Cerebellar nuclear complex (tissue), 1 donor: ENCODE data around the gene CGB1.
A peak's percentile ranks its signal among the peaks of the same experiment; 100 is the strongest.

Experiments
- DNase-seq, 2 experiments: peaks; one replicate each; lab custom pipeline; 2025; lab: John Stamatoyannopoulos, UW

Gene CGB1

GRCh38 chr19:48993175-48994034 is 43.3 kb downstream of the CGB1 start, which contains the start of the genes GYS1 and RUVBL2:
GYS1 (minus strand) TSS chr19:48993309; CDS start chr19:48993112, 197 bp downstream.
RUVBL2 (plus strand) TSS chr19:48993887; CDS start chr19:48993912, 25 bp downstream.
- DNase-seq, result peak; percentile 97 to 99

GRCh38 chr19:48992581-48993174 is 44.0 kb downstream of the CGB1 start:
- no peak for DNase-seq

- DNase-seq, result no peak
These were observed 44.7 kb downstream of the CGB1 start for GRCh38 chr19:48991873-48992580.

GRCh38 chr19:48991011-48991609 is 45.6 kb downstream of the CGB1 start:
- DNase-seq, result no peak

- no peak for DNase-seq
These were observed 46.3 kb downstream of the CGB1 start for GRCh38 chr19:48990400-48990799.

GRCh38 chr19:48989701-48990291 is 46.9 kb downstream of the CGB1 start:
- DNase-seq, result no peak

DNA sequence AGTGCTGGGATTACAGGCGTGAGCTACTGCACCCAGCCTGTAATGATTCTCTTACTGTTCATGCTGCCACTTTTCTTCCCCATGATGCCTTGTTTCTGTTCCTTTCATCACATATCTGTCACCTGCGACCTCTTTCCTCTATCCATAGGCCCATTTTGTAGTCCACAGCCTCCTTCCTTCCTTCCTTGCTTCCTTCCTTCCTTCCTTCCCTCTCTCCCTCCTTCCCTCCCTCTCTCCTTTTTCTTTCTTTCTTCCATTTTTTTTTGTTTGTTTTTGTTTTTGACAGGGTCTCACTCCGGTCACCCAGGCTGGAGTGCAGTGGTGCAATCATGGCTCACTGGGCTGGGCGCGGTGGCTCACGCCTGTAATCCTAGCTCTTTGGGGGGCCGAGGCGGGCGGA is 47.8 kb downstream of the CGB1 start:
- DNase-seq, result no peak

GRCh38 chr19:48988286-48988685 is 48.4 kb downstream of the CGB1 start:
- DNase-seq, result no peak

DNA sequence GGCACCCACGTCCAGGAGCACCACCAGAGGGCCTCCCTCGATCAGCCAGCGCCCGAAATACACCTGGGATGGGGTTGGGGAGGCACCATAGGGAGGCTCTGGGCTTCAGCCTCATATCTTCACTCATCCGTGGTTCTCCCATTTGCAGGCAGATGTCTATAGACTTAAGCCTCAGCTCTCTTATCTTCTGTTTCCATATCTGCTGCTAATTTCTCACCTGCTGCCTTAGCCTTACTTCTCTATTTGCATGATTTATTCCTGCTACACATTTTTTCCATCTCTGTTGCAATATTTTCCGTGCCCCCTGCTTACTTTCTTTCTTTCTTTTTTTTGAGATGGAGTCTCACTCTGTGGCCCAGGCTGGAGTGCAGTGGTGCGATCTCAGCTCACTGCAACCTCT is 49.4 kb downstream of the CGB1 start:
- no peak for DNase-seq

DNA sequence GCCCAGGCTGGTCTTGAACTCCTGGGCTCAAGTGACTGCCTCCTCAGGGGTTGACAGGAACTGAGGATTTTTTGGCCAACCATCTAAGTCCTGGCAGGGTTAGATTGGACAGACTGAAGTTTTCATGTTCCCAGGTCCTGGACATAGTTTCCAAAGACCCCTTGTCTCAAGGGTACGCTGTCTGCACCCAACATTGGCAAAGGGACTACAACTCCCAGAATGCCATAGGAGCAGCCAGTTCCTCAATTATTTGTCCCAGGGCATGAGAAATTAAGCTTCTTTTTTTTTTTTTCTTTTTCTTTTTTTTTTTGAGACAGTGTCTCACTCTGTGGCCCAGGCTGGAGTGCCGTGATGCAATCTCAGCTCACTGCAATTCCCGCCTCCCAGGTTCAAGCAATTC is 50.5 kb downstream of the CGB1 start:
- no peak for DNase-seq

GRCh38 chr19:48985711-48986110 is 51.0 kb downstream of the CGB1 start:
- DNase-seq, result no peak
